HG03439 (cell line): ENCODE data around the gene MEP1A.
A peak's percentile ranks its signal among the peaks of the same experiment; 100 is the strongest.
"Not testable (repeated sequence)": the region's sequence is repeated elsewhere in the genome, so short reads cannot be mapped to it uniquely, and the experiment has no call there.

ENCODE experiments used
- ATAC-seq: cut with Tn5 transposase; IDR thresholded peaks from one replicate; pipeline ENCODE4 v1.9.1; 2021; ENCODE audit warnings: mild to moderate bottlenecking, moderate library complexity; ENCODE audit not compliant: unreplicated experiment

MEP1A gene

DNA sequence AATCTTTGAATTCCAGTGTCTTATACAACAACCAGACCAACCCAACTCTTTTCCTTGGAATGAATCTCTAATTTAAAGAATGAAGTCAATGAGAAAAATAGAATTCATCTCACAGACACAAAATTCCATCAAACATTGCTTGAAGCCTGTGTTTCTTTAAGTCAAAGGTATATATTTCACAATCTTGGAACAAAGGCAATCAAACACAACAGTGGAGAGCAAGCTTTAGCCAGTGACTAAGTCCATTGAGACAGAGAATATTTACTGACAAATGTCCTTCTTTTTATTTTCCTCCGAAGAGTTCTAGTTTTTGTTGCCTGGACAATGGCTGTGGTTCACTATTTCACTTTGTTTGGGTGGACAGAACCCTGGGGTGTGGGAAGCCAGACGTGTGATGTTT lies 35.8 kb downstream of the MEP1A start:
- no peak for ATAC-seq

- ATAC-seq: no peak
These were observed 39.6 kb downstream of the MEP1A start for GRCh38 chr6:46832816-46833215.

GRCh38 chr6:46834257-46834916 lies 41.2 kb downstream of the MEP1A start:
- ATAC-seq: not testable (repeated sequence)

DNA sequence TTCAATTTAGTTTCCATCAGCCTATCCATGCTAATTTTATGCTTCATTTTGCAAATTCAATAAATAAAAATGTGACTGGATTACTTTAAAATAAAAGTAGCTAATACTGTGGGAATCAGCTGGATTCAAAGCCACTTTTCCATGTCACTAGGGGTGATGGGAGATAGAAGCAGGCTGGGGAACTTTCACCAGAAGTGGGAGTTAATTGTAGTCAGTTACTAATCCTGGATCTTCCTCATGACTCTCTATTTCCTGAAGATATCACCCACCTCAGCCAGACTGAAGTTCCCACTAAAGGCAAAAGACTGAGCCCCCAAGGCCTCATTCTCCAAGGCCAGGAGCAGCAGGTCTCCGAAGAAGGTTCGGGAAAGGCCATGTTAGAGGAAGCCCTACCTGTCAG lies 41.8 kb downstream of the MEP1A start:
- not testable (repeated sequence) for ATAC-seq

DNA sequence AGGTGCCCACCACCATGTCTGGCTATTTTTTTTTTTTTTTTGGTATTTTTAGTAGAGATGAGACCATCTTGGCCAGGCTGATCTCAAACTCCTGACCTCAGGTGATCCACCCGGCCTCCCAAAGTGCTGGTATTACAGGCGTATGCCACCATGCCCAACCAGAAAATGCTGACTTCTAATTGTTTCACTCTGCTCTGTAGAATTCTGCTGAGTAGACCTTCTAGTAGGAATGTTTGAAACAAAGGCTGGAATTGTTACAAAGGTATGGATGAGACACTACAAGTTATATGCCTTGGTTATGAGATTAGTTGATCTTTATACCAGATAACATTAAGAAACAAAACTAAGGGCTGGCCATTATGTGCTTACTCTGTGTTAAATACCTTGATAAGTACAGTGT lies 44.8 kb downstream of the MEP1A start:
- no peak for ATAC-seq

GRCh38 chr6:46842252-46842846 lies 49.2 kb downstream of the MEP1A start:
- ATAC-seq: not testable (repeated sequence)

DNA sequence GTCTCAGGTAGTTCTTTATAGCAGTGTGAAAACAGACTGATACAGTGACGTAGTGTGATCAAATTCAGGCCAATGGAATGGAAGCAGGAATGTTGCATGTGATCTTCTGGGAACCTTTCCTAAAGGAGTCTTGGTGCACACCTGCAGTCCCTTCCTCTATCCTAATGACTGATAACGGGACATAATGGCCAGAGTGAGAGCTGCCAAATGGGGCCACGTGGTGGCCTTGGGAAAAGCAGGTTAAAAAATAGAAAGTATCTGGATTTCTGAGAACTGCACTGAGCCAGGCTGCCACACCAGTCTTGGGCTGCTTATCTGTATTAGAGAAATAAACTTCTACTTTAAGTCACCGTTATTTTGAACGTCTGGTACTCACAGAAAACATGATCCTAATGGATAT lies 51.9 kb downstream of the MEP1A start:
- ATAC-seq: no peak

- ATAC-seq: peak; percentile 80
These were observed 55.6 kb downstream of the MEP1A start for GRCh38 chr6:46848684-46849360.

- ATAC-seq: no peak
These were observed 56.1 kb downstream of the MEP1A start for GRCh38 chr6:46849361-46849690.

- ATAC-seq: no peak
These were observed 57.6 kb downstream of the MEP1A start for GRCh38 chr6:46850792-46851191.

DNA sequence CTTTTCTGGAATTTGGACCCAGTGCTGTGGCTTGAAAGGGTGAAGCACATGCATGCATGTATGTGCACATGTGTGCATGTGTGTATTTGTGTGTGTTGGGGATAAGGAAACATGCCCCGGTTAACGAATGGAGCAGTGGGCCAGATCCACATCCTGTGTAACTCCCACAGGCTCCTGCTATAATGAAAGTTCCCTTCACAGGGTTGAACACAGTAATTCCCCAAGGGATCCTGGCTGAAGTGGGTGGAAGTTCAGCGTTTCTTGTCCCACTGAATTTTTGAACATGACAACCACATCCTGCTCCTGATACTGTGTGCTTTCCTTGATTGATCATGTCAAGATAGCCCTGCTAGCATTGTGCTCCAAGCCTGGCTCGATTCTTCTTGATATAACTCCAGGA lies 58.4 kb downstream of the MEP1A start:
- ATAC-seq: not testable (repeated sequence)

GRCh38 chr6:46855966-46856365 lies 62.8 kb downstream of the MEP1A start:
- not testable (repeated sequence) for ATAC-seq

GRCh38 chr6:46862381-46862780 lies 69.2 kb downstream of the MEP1A start:
- ATAC-seq: no peak

DNA sequence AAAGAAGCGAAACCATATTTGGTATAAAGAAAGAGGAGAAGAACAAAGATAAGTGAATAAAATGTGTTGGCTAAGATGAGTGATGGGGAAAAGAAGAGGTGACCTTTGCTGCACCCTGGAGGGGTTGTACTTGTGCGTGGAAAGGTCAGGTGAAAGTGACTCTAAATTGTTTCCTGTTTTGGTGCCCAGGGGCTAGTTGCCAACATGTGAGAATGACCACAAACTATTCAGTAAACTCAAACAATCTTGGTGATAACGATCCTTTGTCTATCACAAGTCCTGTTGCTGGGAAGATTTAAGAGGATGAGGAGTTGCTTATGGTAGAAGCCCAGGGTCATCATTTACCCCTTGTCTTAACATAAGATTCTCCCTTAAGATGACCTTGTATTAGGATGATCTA lies 70.6 kb downstream of the MEP1A start:
- no peak for ATAC-seq

DNA sequence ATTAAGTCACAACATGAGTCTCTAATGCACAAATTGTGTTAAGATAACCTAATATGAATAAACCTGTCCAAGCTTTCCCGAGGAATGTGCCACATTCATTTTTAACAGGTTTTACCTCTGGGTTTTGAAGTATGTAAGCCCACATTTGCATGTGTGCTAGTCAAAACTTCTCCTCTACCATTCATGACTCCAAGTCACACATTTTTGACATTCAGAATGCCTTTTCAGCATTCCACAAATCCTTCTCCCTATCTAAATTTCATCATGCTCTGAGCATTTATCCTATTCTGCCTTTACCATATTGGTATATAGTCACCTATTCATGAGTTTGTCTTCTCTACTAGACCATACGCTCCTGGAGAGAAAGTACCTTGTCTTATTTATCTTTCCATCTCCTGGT lies 72.0 kb downstream of the MEP1A start:
- no peak for ATAC-seq

GRCh38 chr6:46867411-46867810 lies 74.2 kb downstream of the MEP1A start:
- ATAC-seq: no peak

- ATAC-seq: no peak
These were observed 82.9 kb downstream of the MEP1A start for GRCh38 chr6:46876126-46876525.

DNA sequence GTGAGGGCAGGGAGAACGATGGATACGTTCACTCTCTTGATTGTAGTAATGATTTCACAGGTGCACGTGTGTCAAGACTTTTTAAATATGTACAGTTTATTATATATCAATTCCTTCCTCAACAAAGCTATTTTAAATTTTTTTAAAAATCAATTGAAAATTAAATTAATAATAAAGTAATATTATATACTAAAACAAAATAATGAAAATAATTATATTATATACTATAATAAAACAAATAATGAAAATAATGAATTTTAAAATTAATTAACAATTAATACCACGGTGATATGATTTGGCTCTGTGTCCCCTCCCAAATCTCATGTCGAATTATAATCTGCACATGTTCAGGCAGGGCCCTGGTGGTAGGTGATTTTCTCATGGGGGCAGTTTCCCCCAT lies 85.8 kb downstream of the MEP1A start:
- ATAC-seq: no peak

GRCh38 chr6:46882645-46883044 lies 89.5 kb downstream of the MEP1A start:
- ATAC-seq: no peak

DNA sequence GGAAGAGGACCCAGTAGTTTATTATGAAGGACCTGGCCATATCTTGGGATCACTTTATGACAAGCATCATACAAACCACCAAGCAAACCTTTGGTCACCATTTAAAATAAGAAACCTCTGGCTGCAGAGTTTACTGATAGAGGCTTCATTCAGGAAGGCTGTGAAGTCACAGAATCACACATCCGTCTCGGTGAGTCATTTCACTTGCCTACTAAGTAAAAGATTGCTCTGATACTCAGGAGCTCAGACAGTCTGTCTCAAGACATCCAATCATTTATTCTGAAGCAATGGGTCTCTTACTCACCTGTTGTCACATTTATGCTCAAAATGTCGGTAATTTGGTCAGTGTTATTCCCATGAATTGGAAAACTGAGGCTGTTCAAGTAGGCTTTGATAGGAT lies 94.8 kb downstream of the MEP1A start:
- no peak for ATAC-seq

DNA sequence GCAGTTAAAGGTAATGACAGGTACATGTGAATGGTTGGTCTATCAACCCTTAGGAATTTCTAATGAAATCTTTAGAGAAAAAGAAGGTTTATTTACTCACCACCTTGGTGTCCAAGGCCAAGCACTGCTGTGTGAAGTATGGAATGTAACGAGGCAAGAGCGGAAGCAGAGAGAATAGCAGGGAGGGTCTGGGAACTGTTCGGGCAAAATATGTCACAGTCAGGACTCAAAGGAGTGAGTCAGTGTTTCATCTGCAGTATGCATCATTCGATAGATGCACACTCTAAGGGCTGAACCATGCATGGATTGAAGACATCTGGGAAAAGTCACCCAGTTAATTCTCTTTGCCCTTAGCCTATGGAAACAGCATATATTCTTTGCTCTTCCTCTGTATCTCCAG lies 95.4 kb downstream of the MEP1A start:
- no peak for ATAC-seq
